Urothelium cell line (cell line): ENCODE results near the gene AVP.

ENCODE experiments used
- DNase-seq: peaks from one replicate; pipeline ENCODE4 v3.0.0; 2011; ENCODE audit warnings: low spot score, mixed read lengths
- FAIRE-seq: peaks from 2 replicates; lab custom pipeline; 2011; peaks lifted over from hg19 to GRCh38; lab: Jason Lieb, UNC

AVP gene

GRCh38 chr20:3111507-3111906 lies 27.0 kb upstream of the AVP start:
- no peak for FAIRE-seq

GRCh38 chr20:3109350-3110302 lies 25.1 kb upstream of the AVP start:
- FAIRE-seq (no peak), DNase-seq (no peak)

More at GRCh38 chr20:3111507-3111906, 27.0 kb upstream of the AVP start:
- DNase-seq, result no peak

GRCh38 chr20:3107464-3108025 lies 23.0 kb upstream of the AVP start:
- no peak for FAIRE-seq
- DNase-seq, result no peak

GRCh38 chr20:3106658-3107463 lies 22.3 kb upstream of the AVP start:
- DNase-seq, result no peak
- FAIRE-seq, result no peak

- DNase-seq (no peak), FAIRE-seq (no peak)
Measured at GRCh38 chr20:3106185-3106584, 21.7 kb upstream of the AVP start.

- no peak for DNase-seq
- no peak for FAIRE-seq
Measured at GRCh38 chr20:3105256-3106137, 21.0 kb upstream of the AVP start.

GRCh38 chr20:3103369-3104032 lies 19.0 kb upstream of the AVP start:
- FAIRE-seq (no peak), DNase-seq (no peak)

GRCh38 chr20:3102575-3103368 lies 18.2 kb upstream of the AVP start:
- no peak for DNase-seq
- no peak for FAIRE-seq

GRCh38 chr20:3101737-3102574 lies 17.4 kb upstream of the AVP start:
- no peak for DNase-seq

GRCh38 chr20:3101251-3101650 lies 16.7 kb upstream of the AVP start:
- no peak for FAIRE-seq
- DNase-seq, result no peak

More at GRCh38 chr20:3101737-3102574, 17.4 kb upstream of the AVP start:
- FAIRE-seq, result no peak

- no peak for FAIRE-seq
- DNase-seq, result no peak
Measured at GRCh38 chr20:3100480-3100879, 16.0 kb upstream of the AVP start.

GRCh38 chr20:3094848-3095629 lies 10.5 kb upstream of the AVP start:
- FAIRE-seq, result no peak

GRCh38 chr20:3093861-3094361 lies 9.4 kb upstream of the AVP start:
- DNase-seq, result no peak
- FAIRE-seq, result no peak

More at GRCh38 chr20:3094848-3095629, 10.5 kb upstream of the AVP start:
- DNase-seq, result no peak

GRCh38 chr20:3092611-3093379 lies 8.3 kb upstream of the AVP start:
- DNase-seq, result no peak
- no peak for FAIRE-seq

GRCh38 chr20:3090565-3090964 lies 6.0 kb upstream of the AVP start:
- FAIRE-seq (no peak), DNase-seq (no peak)

- DNase-seq (no peak), FAIRE-seq (no peak)
Measured at GRCh38 chr20:3088031-3088430, 3.5 kb upstream of the AVP start.
